GM20431 (cell line): Measurements from ENCODE around the gene AP1G2.
"Not testable (repeated sequence)": the region's sequence is repeated elsewhere in the genome, so short reads cannot be mapped to it uniquely, and the experiment has no call there.

Experiments
- in situ Hi-C: fragments of 300-500 bp; cut with MseI, MboI; formaldehyde crosslinking; loops from one replicate; pipeline ENCODE4 v1.15.0; 2020; ENCODE audit warnings: low sequenced_read_pairs; ENCODE audit not compliant: unreplicated experiment

Gene AP1G2

DNA sequence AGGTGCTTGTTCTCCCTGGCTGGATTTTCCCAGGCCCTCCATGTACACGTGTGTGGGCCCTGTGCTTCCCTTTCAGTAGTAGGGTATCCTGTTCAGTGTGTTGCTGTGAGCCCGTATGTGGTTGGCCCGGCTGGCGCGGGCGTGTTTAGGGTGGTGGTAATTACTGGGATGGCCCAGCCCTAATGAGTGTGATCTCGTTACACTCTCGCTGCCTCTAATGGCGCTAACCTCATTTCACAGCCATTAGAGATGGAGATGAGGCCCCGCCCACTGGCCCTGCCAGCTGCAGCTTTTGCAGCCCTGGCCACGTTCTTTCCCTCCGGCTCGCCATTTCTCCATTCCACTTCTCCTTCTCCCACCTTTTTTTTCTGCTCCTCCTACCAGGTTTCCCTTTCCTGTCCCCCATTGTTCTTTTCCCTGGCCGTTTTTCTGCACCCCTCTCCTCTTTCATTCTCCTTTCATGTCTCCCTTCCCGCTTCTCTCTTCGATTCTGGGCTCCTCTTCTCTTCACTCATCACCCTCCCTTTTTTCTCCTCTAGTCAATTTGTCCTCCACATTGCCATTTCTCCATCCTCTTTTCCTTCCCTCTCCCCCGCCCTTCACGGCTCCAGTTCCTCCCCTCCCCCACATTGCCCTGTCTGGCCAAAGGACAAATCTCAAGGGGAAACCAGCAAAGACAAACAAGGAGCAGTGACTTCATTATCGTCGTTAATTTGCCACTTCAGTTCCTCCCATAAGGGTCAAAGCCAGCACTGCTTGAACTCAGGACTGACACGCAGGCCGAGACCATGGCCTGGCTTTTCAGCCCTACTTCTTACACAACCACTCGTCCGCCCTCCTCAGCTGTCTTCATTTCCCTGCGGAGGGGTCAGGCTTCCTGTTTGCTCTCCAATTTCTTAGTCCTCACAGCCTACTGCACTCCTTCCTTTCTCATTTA lies 22.8 kb downstream of the AP1G2 start:
- in situ Hi-C loops = no loop called here

DNA sequence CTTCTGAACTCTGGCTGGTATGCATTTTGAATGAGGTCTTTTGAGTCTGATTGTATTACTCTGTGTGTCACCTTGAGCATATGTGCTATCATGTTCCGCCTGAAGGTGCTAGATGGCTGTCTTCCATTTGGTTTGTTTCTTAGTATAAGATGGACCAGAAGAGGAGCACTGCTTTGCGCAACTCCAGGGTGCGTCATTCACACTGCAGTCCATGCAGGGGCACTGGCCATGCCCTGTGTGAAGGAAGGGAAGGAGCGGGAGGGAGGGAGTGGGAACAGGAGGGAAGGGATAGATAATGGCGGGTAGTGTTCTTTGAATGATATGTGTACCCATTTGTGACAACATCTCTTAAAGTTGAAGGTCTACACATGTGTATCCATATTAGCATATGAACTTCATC lies 24.2 kb downstream of the AP1G2 start:
- in situ Hi-C loops = no loop called here

DNA sequence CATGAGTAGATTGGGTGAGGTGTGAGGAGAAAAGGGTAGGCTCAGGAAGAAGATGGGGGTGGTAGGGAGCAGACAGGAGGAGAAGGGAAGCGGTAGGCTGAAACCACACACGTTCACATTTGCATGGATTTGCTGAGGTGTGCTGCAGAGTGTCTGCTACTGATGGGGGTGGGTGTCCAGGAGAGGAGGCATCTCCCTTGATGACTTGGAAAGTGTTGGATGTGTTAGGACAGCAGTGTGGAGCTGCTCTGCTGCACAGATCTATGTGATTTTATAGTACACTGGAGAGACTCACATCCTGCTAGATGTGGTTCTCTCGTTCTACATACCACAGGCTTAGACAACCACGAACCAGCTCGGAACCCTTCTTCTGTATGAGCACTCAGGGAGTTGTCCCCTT lies 25.3 kb downstream of the AP1G2 start:
- in situ Hi-C loops = no loop called here

DNA sequence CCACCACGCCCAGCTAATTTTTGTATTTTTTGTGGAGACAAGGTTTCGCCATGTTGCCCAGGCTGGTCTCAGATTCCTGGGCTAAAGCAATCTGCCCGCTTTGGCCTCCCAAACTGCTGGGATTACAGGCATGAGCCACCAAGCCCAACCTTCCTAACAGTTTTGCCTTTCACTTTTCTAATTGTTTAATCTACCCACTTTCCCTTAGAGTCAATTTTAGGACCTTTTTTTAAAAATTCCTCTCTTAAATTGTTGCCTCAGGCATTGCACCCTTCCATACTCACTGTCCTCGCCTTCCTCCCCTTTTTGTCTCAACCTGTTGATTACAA lies 27.5 kb downstream of the AP1G2 start:
- in situ Hi-C loops = no loop called here

DNA sequence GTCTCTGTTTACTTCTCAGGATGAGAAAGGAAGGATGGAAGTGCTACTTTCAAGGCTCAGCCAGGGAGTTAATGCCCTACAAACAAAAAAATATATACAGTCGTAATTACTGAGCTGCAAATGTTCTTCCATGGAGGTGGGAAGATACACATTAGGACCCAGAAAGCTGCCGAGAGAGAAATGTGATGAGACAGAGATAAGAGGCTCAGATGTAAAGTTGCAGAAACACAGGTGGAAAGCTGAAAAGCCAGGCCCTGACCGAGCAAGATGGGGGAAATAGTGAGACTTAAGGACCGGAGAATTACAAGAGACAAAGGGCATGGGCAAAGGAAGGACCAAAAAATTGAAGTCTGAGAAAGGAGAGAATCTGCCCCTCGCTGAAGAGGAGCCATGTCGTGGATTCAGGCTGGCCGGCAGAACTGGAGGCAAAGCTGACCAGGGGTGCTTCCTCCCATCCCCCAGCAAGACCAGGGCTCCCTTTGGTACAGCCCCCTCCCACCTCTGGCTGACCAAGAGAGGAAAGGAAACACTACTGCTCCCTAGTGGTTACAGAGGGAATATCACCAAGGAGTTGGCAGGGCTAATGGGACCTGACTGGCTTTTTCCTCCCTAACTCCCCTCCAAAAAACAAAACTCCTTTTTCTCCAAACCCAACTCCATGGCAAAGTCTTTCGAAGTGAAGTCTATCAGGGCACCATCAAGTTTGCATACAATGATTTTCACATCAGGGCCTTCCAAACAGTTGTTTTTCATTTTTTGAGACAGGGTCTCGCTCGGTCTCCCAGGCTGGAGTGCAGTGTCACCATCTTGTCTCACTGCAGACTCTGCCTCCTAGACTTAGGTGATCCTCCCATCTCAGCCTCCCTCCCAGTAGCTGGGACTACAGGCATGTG lies 28.1 kb downstream of the AP1G2 start:
- in situ Hi-C loops = no loop called here

DNA sequence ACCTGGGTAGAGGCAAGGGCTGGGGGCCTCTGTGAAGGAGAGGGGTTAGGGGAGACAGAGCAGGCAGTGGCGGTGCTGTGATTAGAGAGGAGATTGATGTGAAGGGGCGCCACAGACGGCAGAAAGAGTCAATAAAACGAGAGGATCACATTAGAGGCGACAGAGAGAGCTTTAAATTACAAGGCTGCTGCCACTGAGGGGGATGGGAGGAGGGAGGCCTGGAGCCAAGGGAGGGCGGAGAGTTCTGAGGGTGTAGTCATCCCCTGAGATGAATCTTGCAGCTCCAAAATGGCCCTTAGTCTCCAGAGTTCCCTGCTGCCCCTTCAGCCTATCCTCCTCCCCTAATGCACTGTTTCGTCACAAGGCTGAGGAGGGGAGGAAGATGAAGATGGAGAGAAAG lies 28.8 kb downstream of the AP1G2 start:
- in situ Hi-C loops = no loop called here

DNA sequence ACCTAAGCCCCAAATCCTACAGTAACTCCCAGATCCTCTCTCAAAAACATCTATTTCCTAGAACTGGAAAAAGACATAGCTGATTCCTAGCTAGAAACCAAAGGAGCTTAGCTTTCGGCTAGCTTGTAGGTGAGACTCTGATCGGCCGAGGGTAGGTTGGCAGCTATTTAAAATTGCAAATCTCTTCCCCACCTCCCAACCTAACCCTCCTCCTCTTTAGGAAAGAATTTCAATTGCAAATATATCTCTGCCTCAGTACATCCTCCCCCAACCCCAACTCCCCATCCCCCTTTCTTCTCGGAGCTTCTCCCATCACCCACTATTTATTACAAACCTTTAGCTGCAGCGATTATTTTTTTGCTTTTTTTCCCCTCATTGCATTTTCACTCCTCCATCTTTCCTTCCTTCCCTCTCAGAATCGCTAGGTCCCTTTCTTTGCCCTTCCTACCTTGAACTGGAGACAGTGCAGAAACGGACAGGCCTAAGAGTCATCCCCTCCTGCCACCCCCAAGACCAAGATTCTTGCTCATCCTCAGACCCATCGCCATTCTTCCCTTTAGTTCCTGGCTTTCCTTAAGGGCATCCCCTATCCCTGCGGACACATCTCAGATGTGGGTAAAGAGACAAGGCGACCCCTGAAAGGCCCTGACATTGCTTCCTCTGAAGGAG lies 29.4 kb downstream of the AP1G2 start:
- in situ Hi-C loops = no loop called here

DNA sequence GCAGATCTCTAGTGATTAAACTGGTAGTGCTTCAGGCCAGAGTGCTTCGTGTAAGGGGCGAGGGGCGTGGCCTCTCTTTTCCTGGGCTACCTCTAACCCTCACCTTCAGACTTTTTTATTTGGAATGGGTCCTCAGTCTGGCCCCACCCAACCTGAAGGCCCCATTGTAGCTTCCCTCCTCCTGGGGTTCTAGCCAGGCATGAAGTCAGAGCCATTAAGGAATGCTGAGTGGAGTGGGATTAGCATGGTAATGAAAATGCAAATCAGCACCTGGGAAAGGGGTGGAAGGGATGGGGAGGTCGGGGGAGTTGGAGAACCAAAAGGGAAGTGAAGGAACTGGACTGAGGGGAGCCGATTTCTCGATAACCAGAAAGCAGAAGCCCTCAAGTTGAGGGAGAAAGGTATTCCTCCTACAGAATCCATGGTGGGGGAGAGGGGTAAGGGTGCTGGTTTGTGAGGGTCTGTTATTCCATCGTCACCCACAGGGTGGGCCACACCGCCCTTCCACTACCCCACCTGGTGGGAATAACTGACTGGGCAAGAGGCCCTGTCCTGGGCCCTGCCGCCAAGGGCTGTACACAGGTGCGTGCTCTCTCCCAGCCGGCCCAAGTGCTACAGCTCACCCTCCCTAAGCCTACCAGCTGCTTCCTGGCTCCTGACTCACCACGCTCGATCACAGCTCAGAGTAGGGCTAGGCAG lies 30.1 kb downstream of the AP1G2 start:
- in situ Hi-C loops = no loop called here

DNA sequence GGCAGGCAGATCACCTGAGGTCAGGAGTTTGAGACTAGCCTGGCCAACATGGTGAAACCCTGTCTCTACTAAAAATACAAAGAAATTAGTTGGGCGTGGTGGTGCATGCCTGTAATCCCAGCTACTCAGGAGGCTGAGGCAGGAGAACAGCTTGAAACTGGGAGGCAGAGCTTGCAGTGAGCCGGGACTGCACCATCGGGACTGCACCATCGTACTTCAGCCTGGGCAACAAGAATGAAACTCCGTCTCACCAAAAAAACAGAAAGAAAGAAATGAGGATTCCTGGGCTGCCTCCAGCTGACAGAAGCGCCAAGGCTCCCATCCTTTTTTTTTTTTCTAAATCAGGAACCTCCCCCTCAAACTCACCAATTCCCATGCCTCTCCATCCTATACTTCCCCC lies 30.7 kb downstream of the AP1G2 start:
- in situ Hi-C loops = not testable (repeated sequence)

DNA sequence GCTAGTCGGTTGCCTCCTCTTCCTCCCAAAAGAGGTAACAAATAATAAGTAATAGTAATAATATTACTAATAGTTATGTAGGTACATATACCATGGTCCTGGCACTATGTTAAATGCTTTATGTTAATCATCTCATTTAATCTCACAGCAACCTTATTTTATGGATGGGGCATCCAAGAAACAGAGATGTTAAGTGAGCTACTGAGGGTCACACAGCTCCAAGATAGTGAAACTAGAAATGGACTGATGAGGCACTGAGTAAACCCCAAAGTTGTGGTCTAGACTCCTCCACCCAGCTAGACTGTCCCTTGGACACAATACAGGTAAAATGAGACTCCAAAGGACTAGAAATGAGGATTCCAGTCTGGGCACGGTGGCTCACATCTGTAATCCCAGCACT lies 31.1 kb downstream of the AP1G2 start:
- in situ Hi-C loops = no loop called here

DNA sequence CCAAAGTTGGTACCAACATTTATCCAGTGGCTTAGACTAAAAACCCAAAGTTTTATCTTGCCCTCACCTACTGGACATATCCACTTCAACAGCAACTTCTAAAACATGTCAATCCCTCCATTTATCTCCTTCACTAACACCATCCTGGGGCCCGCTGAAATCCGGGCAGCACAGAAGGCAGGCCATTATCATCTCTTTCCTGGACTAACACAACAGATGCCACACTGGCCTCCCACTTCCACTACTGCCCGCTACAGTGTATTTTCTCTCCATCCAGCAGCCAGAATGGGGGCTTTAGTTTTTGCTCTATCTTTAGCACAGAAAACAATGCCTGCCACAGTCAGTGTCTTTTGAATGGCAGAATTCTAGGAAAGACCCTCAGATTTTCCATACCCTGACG lies 31.6 kb downstream of the AP1G2 start:
- in situ Hi-C loops = no loop called here

DNA sequence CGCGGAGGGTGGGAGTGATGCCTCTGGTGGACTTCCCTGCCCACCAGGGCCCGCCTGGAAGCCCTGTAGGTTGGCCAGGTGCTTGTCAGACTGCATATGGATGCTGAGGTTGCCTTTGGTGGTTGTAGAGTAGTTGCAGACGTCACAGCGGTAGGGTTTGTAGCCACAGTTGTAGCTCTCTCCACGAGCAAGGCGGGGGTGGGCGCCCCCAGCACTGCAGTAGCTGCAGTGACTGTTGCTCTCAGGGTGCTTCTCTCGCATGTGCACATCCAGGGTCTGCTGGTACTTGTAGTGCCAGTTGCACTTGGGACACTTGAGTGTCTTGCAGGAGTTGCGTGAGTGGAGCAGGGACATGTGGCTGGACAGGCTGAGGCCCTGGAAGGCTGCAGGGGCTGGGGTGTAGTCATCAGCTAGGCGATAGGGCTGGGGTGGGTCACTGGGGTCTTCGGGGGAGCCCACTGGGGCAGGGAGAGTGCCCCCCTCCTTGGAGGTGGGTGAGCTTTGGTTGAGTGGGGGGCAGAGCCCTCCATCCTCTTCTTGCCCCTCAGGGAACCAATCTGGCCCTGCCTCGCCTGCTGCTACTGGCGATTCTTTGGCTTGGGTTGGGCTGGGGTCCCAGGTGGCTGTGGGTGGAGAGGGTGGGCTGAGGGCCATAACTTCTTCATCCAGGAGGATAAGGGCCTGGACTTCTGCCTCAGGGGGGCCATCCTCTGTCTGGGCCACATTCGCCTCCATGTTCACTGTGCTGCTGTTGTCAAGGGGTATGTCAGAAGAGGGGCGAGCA lies 33.7 kb downstream of the AP1G2 start:
- in situ Hi-C loops = no loop called here

DNA sequence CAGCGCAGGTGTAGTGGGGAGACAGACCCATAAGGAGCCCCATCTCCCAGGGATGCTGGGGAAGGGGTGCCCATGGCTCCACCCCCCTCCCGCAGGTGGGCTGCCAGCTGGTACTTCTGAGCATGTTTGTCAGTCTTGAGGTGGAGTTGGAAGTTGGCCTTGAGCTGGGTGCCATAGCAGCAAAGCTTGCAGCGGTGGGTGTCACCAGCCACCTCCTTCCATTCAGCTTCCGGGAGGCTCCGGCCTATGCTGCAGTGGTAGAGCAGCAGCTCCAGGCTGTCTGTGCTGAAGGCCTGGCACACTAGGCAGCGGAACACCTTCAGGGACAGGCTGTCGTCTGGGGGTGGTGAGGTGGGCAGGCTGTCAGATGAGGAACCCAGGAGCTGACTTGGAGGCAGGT lies 34.9 kb downstream of the AP1G2 start:
- in situ Hi-C loops = no loop called here

DNA sequence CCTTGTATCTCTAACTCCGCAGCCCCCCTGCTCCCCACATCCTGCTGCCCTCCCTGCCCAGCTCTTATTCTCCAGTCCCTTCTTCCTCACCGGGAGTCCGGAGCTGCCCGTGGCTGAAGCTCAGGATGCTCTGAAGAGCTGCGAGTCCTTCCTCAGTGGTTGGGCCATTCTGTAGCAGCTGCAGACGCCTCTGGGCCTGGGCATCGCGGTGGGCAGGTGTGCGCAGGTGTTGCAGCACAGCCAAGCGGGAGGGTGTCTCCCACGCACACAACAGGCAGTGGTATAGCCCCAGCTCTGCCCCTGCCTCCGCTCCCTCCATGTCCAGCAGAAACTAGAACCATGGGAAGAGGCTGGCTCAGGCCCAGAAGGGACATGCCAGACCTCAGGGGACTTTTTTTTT lies 36.2 kb downstream of the AP1G2 start:
- in situ Hi-C loops = no loop called here

DNA sequence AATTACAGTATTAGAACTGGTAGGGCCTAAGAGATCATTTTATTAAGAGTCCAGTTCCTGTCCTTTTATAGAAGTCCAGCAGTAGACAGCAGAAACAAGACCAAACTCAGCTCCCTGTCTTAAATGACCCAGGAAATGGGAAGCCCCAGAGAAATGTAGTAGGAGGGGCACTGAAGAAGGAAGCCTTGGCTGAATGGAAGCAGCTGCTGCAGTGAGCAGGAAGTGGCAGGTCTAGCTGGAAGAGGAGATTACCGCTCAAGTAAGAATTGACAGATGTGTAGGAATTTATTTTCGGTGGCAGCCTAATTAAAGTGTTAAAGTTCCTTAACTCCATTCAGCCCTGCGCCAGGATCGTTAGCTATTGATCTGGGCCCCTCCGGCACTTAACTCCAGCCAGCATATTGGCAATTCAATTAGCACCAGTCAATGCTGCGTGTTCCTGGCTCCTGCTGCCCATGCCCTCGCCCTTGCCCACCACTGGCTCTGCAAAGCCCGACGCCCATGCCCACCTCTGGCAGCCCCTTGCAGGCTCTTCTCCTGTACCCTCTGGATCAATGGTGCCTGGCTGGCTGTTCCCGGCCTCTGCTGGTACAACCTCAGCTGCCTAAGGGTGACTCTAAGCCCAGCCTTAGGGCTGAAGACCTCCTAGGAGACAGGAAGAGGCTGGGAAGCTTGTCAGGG lies 37.1 kb downstream of the AP1G2 start:
- in situ Hi-C loops = no loop called here

DNA sequence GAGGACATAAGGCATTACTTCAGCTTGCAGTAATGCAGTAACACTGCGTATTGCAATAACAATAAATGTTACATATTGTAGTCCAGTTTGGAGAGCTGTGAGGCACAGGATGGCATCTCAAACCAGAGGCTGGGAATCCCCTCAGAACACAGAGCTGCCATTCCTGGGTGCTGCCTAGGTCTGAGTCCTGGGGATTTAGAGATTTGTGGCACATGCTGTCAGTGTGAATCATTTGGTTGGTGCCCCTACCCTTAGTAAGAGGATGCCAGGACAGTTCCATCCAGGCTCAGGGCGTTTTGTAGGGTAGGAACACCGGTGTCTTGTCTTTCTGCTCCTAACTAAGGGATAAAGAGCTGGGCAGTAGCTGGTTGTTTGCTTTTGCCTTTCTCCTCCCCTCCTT lies 38.6 kb downstream of the AP1G2 start:
- in situ Hi-C loops = no loop called here

DNA sequence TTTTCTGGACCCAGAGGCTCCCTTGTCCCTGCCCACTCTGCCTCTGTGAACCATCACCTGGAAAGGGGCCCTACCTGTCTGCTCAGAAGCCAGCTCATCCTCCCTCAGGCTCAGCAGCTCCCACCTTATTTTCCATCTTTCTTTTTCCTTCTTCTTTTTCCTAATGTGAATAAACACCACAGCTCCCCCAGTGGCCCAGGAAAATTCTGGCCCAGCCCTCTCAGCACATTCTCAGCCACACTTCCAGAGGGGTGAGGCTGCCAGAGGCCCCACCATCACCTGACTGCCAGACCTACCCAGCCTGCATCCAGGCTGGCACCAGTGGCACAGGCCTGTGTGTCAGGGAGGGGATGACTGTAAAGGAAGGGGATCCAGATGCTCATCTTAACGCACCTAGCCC lies 39.0 kb downstream of the AP1G2 start:
- in situ Hi-C loops = no loop called here

DNA sequence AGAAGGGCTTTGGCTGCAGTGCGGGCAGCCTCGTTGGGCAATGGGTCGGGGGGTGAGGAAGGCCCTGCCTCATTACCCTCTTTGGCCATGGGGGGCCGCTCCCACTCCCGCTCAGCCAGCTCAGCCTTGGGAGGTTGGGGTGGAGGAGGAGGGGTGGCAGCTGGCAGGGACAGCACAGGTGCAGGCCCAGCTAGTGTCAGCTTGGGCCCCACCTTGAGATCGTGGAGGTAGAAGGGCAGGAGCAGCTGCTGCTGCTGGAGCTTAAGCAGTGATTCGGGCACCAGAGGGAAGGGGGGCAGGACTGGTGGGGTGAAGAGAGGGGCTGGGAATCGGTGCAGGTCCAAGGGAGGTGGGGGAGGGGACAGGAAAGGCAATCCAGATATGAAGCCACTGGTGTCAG lies 42.0 kb downstream of the AP1G2 start:
- in situ Hi-C loops = no loop called here

DNA sequence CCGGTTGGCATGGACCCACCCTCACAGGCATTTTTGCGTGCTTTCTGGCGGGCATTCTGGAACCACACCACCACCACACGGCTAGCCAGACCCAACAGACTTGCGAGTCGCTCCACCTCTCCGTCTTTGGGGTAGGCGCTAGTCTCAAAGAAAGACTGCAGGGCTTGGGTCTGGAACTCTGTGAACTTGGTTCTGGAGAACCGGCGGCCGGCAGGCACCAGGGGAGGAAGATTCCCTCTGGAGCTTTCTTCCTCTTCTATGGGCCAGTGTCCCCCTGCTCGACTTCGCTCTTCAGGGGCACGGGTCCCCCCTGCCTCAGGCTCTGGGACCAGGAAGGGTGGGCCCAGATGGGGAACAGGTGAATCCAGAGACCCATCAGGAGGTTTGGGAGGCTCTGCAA lies 42.6 kb downstream of the AP1G2 start:
- in situ Hi-C loops = no loop called here
